ENCODE measurements around the gene HTR6.

HTR6 gene

DNA sequence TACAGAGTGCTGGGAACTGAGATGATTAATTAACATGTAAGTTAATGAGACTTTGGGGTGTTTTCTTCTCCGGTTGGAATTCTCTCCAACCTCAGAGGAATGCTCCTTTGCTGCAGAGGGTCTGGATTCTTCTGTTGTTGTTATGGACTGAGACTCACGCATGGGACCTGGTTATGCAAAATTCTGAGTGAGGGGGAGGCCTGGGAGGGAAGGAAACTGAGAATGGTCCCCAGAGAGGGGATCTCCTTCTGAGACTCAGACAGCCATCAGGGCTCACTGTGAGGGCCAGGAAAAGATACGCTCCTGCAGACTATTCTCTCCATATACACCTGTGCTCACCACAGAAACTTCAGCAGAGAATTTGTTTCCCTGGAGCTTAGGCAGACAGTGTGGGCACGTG lies 56.3 kb downstream of the HTR6 start:
- no peak for DNase-seq (ENCODE audit: low read depth)

- no peak for DNase-seq (ENCODE audit: low read depth)
Observed at GRCh38 chr1:19723874-19724273, 59.2 kb downstream of the HTR6 start.

GRCh38 chr1:19725606-19726005 lies 60.9 kb downstream of the HTR6 start:
- DNase-seq (ENCODE audit: low read depth) = no peak

DNA sequence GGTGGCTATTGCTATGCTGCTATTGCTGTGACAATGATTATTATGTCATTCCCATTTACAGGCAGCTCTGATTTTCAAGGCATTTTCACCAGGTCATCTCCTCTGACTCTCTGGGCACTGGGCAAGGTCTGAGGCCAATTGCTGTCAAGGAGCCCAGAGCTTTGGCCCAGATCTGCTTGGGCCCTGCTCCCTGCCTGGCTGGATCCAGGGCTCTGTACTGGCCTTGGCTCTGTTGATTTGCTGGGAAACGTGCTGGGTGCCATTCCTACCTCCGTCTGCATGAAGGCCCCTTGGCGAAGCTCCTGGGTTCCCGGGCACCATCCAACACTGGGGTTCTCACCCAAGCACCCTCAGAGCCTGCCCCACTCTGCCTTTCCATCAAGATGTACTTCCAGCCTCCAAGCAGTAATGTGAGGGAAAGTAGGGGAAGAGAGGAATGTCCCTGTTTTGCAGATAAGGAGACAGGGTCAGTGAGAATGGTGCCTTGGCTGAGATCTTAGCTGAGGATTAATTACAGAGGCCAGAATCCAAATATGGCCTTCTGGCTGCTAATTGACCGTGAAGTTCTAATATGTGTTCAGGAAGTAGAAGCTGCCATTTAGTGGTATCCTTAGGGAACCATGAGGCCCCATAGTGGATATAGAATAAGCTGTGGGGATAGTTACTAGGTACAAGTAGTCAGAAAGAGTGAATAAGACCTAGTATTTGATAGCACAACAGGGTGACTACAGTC lies 63.9 kb downstream of the HTR6 start:
- DNase-seq (ENCODE audit: low read depth) = no peak

DNA sequence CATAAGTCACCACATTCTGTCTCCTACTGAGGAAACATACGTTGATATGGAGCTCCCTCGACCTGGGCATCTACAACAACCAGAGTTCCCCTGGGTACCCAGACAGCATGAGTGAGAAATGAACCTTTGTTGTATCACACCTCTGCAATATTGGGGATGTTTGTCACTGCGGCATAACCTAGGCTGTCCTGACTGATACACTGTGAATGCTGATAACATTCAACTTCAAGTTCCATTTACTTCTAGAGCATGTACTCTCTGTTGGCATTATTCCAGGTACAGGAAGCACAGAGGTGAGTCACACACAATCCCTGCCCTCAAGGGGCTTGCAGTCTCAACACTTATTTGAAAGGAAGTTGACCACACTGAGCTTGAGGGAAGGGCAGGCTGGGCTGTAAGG lies 65.6 kb downstream of the HTR6 start:
- no peak for DNase-seq (ENCODE audit: low read depth)

All from HS-5 (cell line).